WTC11 (cell line): ENCODE data around the gene RAB24. TPM values are rescaled to one million over a fixed set of nuclear protein-coding genes. Genes with fewer than 3 reads are reported as not detected.

Experiments used
- ATAC-seq: fragments of 200-7000 bp; cut with Tn5 transposase; 2 replicates; pipeline ENCODE4 v1.10.0; 2021; ENCODE audit warnings: mild to moderate bottlenecking, moderate library complexity
- CTCF ChIA-PET: fragments of 300-600 bp; sonication (Branson Sonifier 250); formaldehyde crosslinking; loops from one replicate; lab custom pipeline; 2021; ENCODE audit warnings: antibody characterized with exemption; lab: Charles Lee
- POLR2A ChIA-PET: fragments of 350-600 bp; sonication (Branson Sonifier 250); formaldehyde crosslinking; loops from one replicate; lab custom pipeline; 2021; ENCODE audit warnings: antibody characterized with exemption; lab: Charles Lee
- DNase-seq: peaks from one replicate; pipeline ENCODE4 v3.0.0; 2021; ENCODE audit warnings: low spot score
- H3K27ac Mint-ChIP-seq: 2 replicates; pipeline ENCODE4 v1.8.0; 2021; ENCODE audit warnings: mixed read lengths
- H3K27me3 Mint-ChIP-seq: 2 replicates; pipeline ENCODE4 v1.8.0; 2021; ENCODE audit warnings: low read depth, mild to moderate bottlenecking, moderate library complexity, mixed read lengths
- H3K36me3 Mint-ChIP-seq: 2 replicates; pipeline ENCODE4 v1.8.0; 2021; ENCODE audit warnings: mixed read lengths
- H3K4me1 Mint-ChIP-seq: 2 replicates; pipeline ENCODE4 v1.8.0; 2022; ENCODE audit warnings: mixed read lengths
- H3K4me3 Mint-ChIP-seq: 2 replicates; pipeline ENCODE4 v1.8.0; 2021; ENCODE audit warnings: mild to moderate bottlenecking, moderate library complexity, mixed read lengths
- H3K9me3 Mint-ChIP-seq: 2 replicates; pipeline ENCODE4 v1.8.0; 2021; ENCODE audit warnings: mixed read lengths
- ATF2 ChIP-seq: sonication (generic); formaldehyde crosslinking; IDR thresholded peaks from 2 replicates; pipeline ENCODE4 v1.8.1; 2022; ENCODE audit warnings: low read depth, missing genetic modification reagents, borderline replicate concordance
- CREM ChIP-seq: sonication (generic); formaldehyde crosslinking; IDR thresholded peaks from 2 replicates; pipeline ENCODE4 v1.8.1; 2022; ENCODE audit warnings: mild to moderate bottlenecking, missing genetic modification reagents, moderate library complexity
- ESRRA ChIP-seq: sonication (generic); formaldehyde crosslinking; IDR thresholded peaks from 2 replicates; pipeline ENCODE4 v1.8.1; 2022; ENCODE audit warnings: mild to moderate bottlenecking, missing genetic modification reagents, borderline replicate concordance
- ETV6 ChIP-seq: sonication (generic); formaldehyde crosslinking; IDR thresholded peaks from 2 replicates; pipeline ENCODE4 v1.8.1; 2022; ENCODE audit warnings: mild to moderate bottlenecking, missing genetic modification reagents
- HMGXB4 ChIP-seq: sonication (generic); formaldehyde crosslinking; IDR thresholded peaks from 2 replicates; pipeline ENCODE4 v1.8.1; 2023; ENCODE audit warnings: mild to moderate bottlenecking, moderate library complexity, missing genetic modification reagents
- JUN ChIP-seq: sonication (generic); formaldehyde crosslinking; IDR thresholded peaks from 2 replicates; pipeline ENCODE4 v1.8.0; 2023; ENCODE audit warnings: mild to moderate bottlenecking, missing genetic modification reagents
- KAT7 ChIP-seq: sonication (generic); formaldehyde crosslinking; IDR thresholded peaks from 2 replicates; pipeline ENCODE4 v1.8.1; 2023; ENCODE audit warnings: missing genetic modification reagents, mild to moderate bottlenecking, borderline replicate concordance
- MAX ChIP-seq: sonication (generic); formaldehyde crosslinking; IDR thresholded peaks from 2 replicates; pipeline ENCODE4 v1.8.0; 2022; ENCODE audit warnings: mild to moderate bottlenecking, missing genetic modification reagents
- MYBL2 ChIP-seq: sonication (generic); formaldehyde crosslinking; IDR thresholded peaks from 2 replicates; pipeline ENCODE4 v1.8.1; 2023; ENCODE audit warnings: mild to moderate bottlenecking, moderate library complexity, missing genetic modification reagents
- NFYB ChIP-seq: sonication (generic); formaldehyde crosslinking; conservative IDR thresholded peaks from 2 replicates; pipeline ENCODE4 v1.8.0; 2022; ENCODE audit warnings: low read depth, missing genetic modification reagents
- NR1H2 ChIP-seq: sonication (generic); formaldehyde crosslinking; IDR thresholded peaks from 2 replicates; pipeline ENCODE4 v1.9.0; 2021; ENCODE audit warnings: mild to moderate bottlenecking, moderate library complexity, missing genetic modification reagents
- NR3C1 ChIP-seq: sonication (generic); formaldehyde crosslinking; conservative IDR thresholded peaks from 2 replicates; pipeline ENCODE4 v1.8.1; 2023; ENCODE audit warnings: low read depth, mild to moderate bottlenecking, missing genetic modification reagents
- OVOL2 ChIP-seq: fragments of 250-450 bp; sonication (Bioruptor Pico); IDR thresholded peaks from 2 replicates; pipeline ENCODE4 v1.9.0; 2021; ENCODE audit warnings: mild to moderate bottlenecking, borderline replicate concordance
- RELA ChIP-seq: sonication (generic); formaldehyde crosslinking; IDR thresholded peaks from 2 replicates; pipeline ENCODE4 v1.8.1; 2022; ENCODE audit warnings: missing genetic modification reagents, mild to moderate bottlenecking, borderline replicate concordance
- SMAD3 ChIP-seq: sonication (generic); formaldehyde crosslinking; IDR thresholded peaks from 2 replicates; pipeline ENCODE4 v1.8.0; 2022; ENCODE audit warnings: missing genetic modification reagents, mild to moderate bottlenecking, borderline replicate concordance
- TCF7 ChIP-seq: sonication (generic); formaldehyde crosslinking; IDR thresholded peaks from 2 replicates; pipeline ENCODE4 v1.8.0; 2022; ENCODE audit warnings: mild to moderate bottlenecking, low read depth, missing genetic modification reagents, moderate library complexity
- ZNF219 ChIP-seq: sonication (generic); formaldehyde crosslinking; IDR thresholded peaks from 2 replicates; pipeline ENCODE4 v1.8.0; 2023; ENCODE audit warnings: missing genetic modification reagents, mild to moderate bottlenecking, borderline replicate concordance
- ZNF532 ChIP-seq: fragments of 250-450 bp; sonication (Bioruptor Pico); IDR thresholded peaks from 2 replicates; pipeline ENCODE4 v1.9.0; 2021; ENCODE audit warnings: mild to moderate bottlenecking, borderline replicate concordance
- total RNA-seq: library from RNA; stranded (reverse); gene quantifications from 3 replicates; pipeline ENCODE4 v1.2.3, GENCODE V29; 2021
- TF ChIP-seq, protein P1 (sequence below): sonication (generic); formaldehyde crosslinking; IDR thresholded peaks from 2 replicates; pipeline ENCODE4 v1.8.0; 2022; ENCODE audit warnings: missing genetic modification reagents

The RAB24 gene
- total RNA-seq, 1 experiment from 2014 or later: 37.0 TPM

DNA sequence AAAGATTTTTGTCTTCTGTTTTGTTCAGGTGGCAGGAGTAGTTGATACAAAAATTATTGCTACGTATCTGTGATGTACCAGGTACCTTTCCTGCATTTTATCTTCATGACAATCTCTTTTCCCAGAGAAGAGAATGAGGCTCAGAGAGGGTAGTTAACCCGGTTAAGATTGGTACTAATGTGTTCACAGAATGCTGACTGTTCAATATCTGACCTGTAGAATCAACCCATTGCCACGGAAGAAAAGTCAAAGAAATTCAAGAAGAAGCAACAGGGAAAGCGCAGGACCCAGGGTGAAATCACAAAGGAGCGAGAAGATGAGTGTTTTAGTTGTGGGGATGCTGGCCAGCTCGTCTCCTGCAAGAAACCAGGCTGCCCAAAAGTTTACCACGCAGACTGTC, 11.8 kb downstream of the RAB24 start:
- Mint-ChIP-seq H3K36me3 (peaks cover 80% of the 10 kb centered on the region), H3K9me3 (no peaks in the 10 kb centered on the region), H3K27ac (no peak overlapping the region), H3K27me3 (no peaks in the 10 kb centered on the region), H3K4me3 (no peak overlapping the region), H3K4me1 (peaks cover 6% of the 10 kb centered on the region; the same call in 1 of the 2 replicates)
- ATAC-seq (no peak), DNase-seq (no peak)
- CTCF ChIA-PET: interaction anchor here (1.2 kb wide), 1 partner anchor 18 kb away, joined by 4 read pairs; no protein-coding TSS in a partner anchor
- TF ChIP-seq NFYB (CRISPR knock-in tag) (no peak), TCF7 (no peak), KAT7 (CRISPR knock-in tag) (no peak), RELA (CRISPR knock-in tag) (no peak)
- POLR2A ChIA-PET: no interaction called here

DNA sequence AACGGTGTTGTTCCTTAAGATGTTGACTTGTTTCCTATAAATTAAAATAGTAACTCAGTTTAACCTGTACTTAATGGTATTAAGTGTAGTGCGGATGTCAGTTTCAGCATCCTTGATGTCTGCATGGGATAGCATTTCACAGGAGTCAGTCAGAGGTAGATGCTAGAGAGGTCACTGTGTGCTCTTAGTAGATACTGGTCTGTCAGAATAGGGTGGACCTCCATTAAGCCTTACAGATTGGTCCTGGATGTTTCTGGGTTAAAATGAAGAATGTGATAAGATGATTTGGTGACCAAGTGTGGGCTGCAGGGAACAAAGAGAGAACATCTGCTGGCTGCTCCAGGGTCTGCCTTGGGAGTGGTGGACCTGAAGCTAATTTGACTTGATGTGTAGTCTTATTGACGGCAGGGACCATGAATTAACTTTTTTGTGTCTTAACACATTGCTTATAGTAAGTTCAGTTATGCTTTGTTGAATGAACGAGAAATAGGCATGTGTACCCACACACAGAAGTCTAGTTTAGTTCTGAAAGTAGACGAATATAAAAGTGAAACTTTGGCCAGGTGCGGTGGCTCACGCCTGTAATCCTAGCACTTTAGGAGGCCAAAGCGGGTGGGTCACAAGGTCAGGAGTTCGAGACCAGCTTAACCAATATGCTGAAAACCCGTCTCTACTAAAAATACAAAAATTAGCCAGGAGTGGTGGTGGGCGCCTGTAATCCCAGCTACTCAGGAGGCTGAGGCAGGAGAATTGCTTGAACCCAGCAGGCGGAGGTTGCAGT, 12.5 kb downstream of the RAB24 start:
- Mint-ChIP-seq H3K9me3 (no peaks in the 10 kb centered on the region), H3K4me3 (no peak overlapping the region), H3K27ac (peak overlapping the region; percentile 23; the same call in 1 of the 2 replicates), H3K36me3 (peaks cover 83% of the 10 kb centered on the region), H3K4me1 (peaks cover 1% of the 10 kb centered on the region; the same call in 1 of the 2 replicates), H3K27me3 (no peaks in the 10 kb centered on the region)
- DNase-seq: no peak
- TF ChIP-seq, protein P1, sequence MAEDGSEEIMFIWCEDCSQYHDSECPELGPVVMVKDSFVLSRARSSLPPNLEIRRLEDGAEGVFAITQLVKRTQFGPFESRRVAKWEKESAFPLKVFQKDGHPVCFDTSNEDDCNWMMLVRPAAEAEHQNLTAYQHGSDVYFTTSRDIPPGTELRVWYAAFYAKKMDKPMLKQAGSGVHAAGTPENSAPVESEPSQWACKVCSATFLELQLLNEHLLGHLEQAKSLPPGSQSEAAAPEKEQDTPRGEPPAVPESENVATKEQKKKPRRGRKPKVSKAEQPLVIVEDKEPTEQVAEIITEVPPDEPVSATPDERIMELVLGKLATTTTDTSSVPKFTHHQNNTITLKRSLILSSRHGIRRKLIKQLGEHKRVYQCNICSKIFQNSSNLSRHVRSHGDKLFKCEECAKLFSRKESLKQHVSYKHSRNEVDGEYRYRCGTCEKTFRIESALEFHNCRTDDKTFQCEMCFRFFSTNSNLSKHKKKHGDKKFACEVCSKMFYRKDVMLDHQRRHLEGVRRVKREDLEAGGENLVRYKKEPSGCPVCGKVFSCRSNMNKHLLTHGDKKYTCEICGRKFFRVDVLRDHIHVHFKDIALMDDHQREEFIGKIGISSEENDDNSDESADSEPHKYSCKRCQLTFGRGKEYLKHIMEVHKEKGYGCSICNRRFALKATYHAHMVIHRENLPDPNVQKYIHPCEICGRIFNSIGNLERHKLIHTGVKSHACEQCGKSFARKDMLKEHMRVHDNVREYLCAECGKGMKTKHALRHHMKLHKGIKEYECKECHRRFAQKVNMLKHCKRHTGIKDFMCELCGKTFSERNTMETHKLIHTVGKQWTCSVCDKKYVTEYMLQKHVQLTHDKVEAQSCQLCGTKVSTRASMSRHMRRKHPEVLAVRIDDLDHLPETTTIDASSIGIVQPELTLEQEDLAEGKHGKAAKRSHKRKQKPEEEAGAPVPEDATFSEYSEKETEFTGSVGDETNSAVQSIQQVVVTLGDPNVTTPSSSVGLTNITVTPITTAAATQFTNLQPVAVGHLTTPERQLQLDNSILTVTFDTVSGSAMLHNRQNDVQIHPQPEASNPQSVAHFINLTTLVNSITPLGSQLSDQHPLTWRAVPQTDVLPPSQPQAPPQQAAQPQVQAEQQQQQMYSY (CRISPR knock-in tag): no peak
- TF ChIP-seq ATF2 (CRISPR knock-in tag): no peak
- TF ChIP-seq MAX (CRISPR knock-in tag): no peak
- no peak for TF ChIP-seq MYBL2 (CRISPR knock-in tag)
- TF ChIP-seq HMGXB4 (CRISPR knock-in tag): no peak
- no peak for TF ChIP-seq ESRRA (CRISPR knock-in tag)
- TF ChIP-seq ZNF219 (CRISPR knock-in tag): no peak
- TF ChIP-seq CREM (CRISPR knock-in tag): no peak
- TF ChIP-seq TCF7: no peak
- no peak for TF ChIP-seq SMAD3 (CRISPR knock-in tag)
- TF ChIP-seq OVOL2 (CRISPR knock-in tag): no peak
- TF ChIP-seq, all 79 proteins: peak for 0
- ChIA-PET POLR2A (no interaction called here), CTCF (interaction anchor here (1.3 kb wide), 1 partner anchor 18 kb away, joined by 3 read pairs; no protein-coding TSS in a partner anchor)
- no peak for ATAC-seq

DNA sequence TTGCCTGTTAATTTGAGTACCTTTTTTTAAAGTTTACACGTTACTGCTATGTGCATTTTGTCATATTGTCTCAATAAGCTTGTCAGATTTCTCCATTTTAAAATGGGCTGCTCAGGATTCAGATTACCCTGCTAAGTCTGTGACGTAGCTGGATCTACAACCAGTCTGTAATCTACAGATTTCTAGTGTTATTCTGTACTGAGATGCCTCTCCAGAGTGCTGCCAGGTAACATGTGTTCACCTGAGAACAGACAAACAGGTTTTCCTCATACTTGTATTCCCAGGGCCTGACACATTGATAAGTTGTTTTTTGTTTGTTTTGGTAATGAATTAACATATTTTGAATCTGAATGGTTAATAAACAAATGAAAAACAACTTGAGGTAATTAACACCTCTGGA, 15.3 kb downstream of the RAB24 start:
- Mint-ChIP-seq H3K27me3 (no peaks in the 10 kb centered on the region), H3K36me3 (peaks cover 82% of the 10 kb centered on the region), H3K4me1 (no peaks in the 10 kb centered on the region), H3K27ac (no peak overlapping the region), H3K4me3 (no peak overlapping the region), H3K9me3 (no peaks in the 10 kb centered on the region)
- ChIA-PET POLR2A (no interaction called here), CTCF (no interaction called here)
- ATAC-seq (no peak), DNase-seq (no peak)
- TF ChIP-seq JUN (no peak), ZNF532 (CRISPR knock-in tag) (no peak), NR3C1 (CRISPR knock-in tag) (no peak), ETV6 (no peak), RELA (CRISPR knock-in tag) (no peak), NR1H2 (CRISPR knock-in tag) (no peak)
